B cell (primary cell): ENCODE data around the gene THSD4. TPM values are rescaled to one million over a fixed set of nuclear protein-coding genes. Genes with fewer than 3 reads are reported as not detected.

Experiments used
- ATAC-seq: fragments of 200-7000 bp; cut with Tn5 transposase; one replicate; pipeline ENCODE4 v1.10.0; 2021; ENCODE audit warnings: low read depth, mild to moderate bottlenecking, moderate number of reproducible peaks, moderate library complexity
- CTCF ChIA-PET: fragments of 350-600 bp; sonication (Branson Sonifier 250); formaldehyde crosslinking; loops from one replicate; lab custom pipeline; 2021; ENCODE audit warnings: antibody characterized with exemption, inconsistent platforms; lab: Charles Lee
- POLR2A ChIA-PET: fragments of 350-600 bp; sonication (Branson Sonifier 250); formaldehyde crosslinking; loops from one replicate; lab custom pipeline; 2021; ENCODE audit warnings: antibody characterized with exemption; lab: Charles Lee
- DNase-seq: peaks from one replicate; pipeline ENCODE4 v3.0.0; 2013
- H2AFZ ChIP-seq: 2 replicates; pipeline ENCODE4 v1.6.1; 2012; ENCODE audit warnings: mild to moderate bottlenecking, low read depth, low read length; ENCODE audit not compliant: insufficient read depth, poor library complexity, severe bottlenecking
- H3K27ac ChIP-seq, 2 donors: 1 replicate in 1 of 2; 2 replicates in 1 of 2; pipeline ENCODE4 v1.5.1; 2012 to 2013; ENCODE audit warnings: low read length in 2 of 2, mild to moderate bottlenecking in 2 of 2, moderate library complexity in 1 of 2
- H3K27me3 ChIP-seq, 4 experiments: fragments of 200-600 bp in 1 of 4; sonication (generic) in 1 of 4; replicated peaks in 1 of 4; 1 replicate in 2 of 4; 2 replicates in 2 of 4; pipeline versions ENCODE4 v1.6.1 to v1.7.0; 2013 to 2016; ENCODE audit warnings: low read length in 3 of 4, mild to moderate bottlenecking in 2 of 4, mixed read lengths in 1 of 4, moderate library complexity in 1 of 4; ENCODE audit not compliant: insufficient read depth in 4 of 4, control insufficient read depth in 3 of 4; ENCODE audit errors: control extremely low read depth in 1 of 4
- H3K36me3 ChIP-seq, 2 experiments: replicated peaks in 1 of 2; 1 replicate in 1 of 2; 2 replicates in 1 of 2; pipeline versions ENCODE4 v1.6.1 to v1.7.1; 2013; ENCODE audit warnings: low read length in 1 of 2; ENCODE audit not compliant: insufficient read depth in 2 of 2, control insufficient read depth in 1 of 2; ENCODE audit errors: control extremely low read depth in 1 of 2, extremely low read depth in 1 of 2
- H3K4me1 ChIP-seq, 2 donors: fragments of 200-600 bp in 1 of 2; sonication (generic) in 1 of 2; 1 replicate in 1 of 2; 2 replicates in 1 of 2; pipeline versions ENCODE4 v1.5.1 to v1.6.1; 2013 to 2017; ENCODE audit warnings: low read length in 2 of 2; ENCODE audit not compliant: control insufficient read depth in 2 of 2, insufficient read depth in 2 of 2
- H3K4me2 ChIP-seq: replicated peaks from 2 replicates; pipeline ENCODE3; 2012; ENCODE audit warnings: mild to moderate bottlenecking, low read depth, low read length; ENCODE audit not compliant: poor library complexity, severe bottlenecking
- H3K4me3 ChIP-seq, 5 experiments: fragments of 200-600 bp in 1 of 5; sonication (generic) in 1 of 5; 1 replicate in 3 of 5; 2 replicates in 2 of 5; pipeline versions ENCODE4 v1.5.1 to v1.7.0; 2011 to 2016; ENCODE audit warnings: low read length in 4 of 5, mild to moderate bottlenecking in 4 of 5, low read depth in 2 of 5, control low read depth in 1 of 5, moderate library complexity in 1 of 5; ENCODE audit not compliant: insufficient read depth in 1 of 5; ENCODE audit errors: control extremely low read depth in 1 of 5, extremely low read depth in 1 of 5
- H3K79me2 ChIP-seq: fragments of 200-600 bp; sonication (generic); one replicate; pipeline ENCODE4 v1.6.0; 2016; ENCODE audit warnings: low read length; ENCODE audit not compliant: control insufficient read depth, insufficient read depth
- H3K9ac ChIP-seq: fragments of 200-600 bp; sonication (generic); 2 replicates; pipeline ENCODE4 v1.6.1; 2017; ENCODE audit warnings: mild to moderate bottlenecking, low read length, moderate library complexity
- H3K9me3 ChIP-seq, 3 donors: one replicate each; pipeline versions ENCODE4 v1.6.1 to v1.7.1; 2013; ENCODE audit warnings: low read length in 2 of 3; ENCODE audit not compliant: control insufficient read depth in 2 of 3, insufficient read depth in 1 of 3; ENCODE audit errors: control extremely low read depth in 1 of 3
- H4K20me1 ChIP-seq: 2 replicates; pipeline ENCODE4 v1.6.0; 2012; ENCODE audit warnings: mild to moderate bottlenecking, low read length; ENCODE audit not compliant: insufficient read depth, control insufficient read depth, poor library complexity, severe bottlenecking
- H3K27ac Mint-ChIP-seq: one replicate; pipeline ENCODE4 v1.8.0; 2021; ENCODE audit warnings: mixed read lengths
- H3K27me3 Mint-ChIP-seq: one replicate; pipeline ENCODE4 v1.8.0; 2021; ENCODE audit warnings: mixed read lengths
- H3K4me1 Mint-ChIP-seq: one replicate; pipeline ENCODE4 v1.8.0; 2021; ENCODE audit warnings: mixed read lengths
- H3K4me3 Mint-ChIP-seq: one replicate; pipeline ENCODE4 v1.8.0; 2021; ENCODE audit warnings: mixed read lengths
- H3K9me3 Mint-ChIP-seq: one replicate; pipeline ENCODE4 v1.8.0; 2022; ENCODE audit warnings: mixed read lengths; ENCODE audit not compliant: insufficient read depth
- EZH2 ChIP-seq: IDR thresholded peaks from 2 replicates; pipeline ENCODE4 v1.6.1; 2012; ENCODE audit warnings: borderline replicate concordance, low read depth, mild to moderate bottlenecking, moderate library complexity, low read length; ENCODE audit not compliant: insufficient read depth, poor library complexity, severe bottlenecking
- WGBS: methylation state at CpG from one replicate; pipeline ENCODE4 v1.1.5; 2013; ENCODE audit warnings: missing lambda C conversion rate; ENCODE audit not compliant: insufficient coverage; 5-methylcytosine and 5-hydroxymethylcytosine counted together
- intact Hi-C: fragments of 100-400 bp; cut with micrococcal nuclease; formaldehyde crosslinking; loops from one replicate; pipeline ENCODE4 v1.10.0; 2022
- polyA plus RNA-seq: library from polyadenylated mRNA; depleted of rRNA; stranded (reverse); fragments of >200 nt; gene quantifications from 2 replicates; pipeline ENCODE4 v1.2.3, GENCODE V29; 2012
- total RNA-seq, 2 donors: library from RNA; stranded (reverse); fragments of 120-200 nt in 1 of 2; gene quantifications; 1 replicate in 1 of 2; 2 replicates in 1 of 2; pipeline versions ENCODE4 v1.2.3 to v1.2.4, GENCODE V29; 2013 to 2022
- TF ChIP-seq, protein P1 (sequence below): fragments of 200-600 bp; IDR thresholded peaks from one replicate; pipeline ENCODE4 v1.8.0; 2022; ENCODE audit warnings: antibody characterized with exemption, mild to moderate bottlenecking

THSD4 gene
- total and polyA plus RNA-seq, 2 donors (not counting 1 experiment from before 2014, with no cell fraction given): not detected

DNA sequence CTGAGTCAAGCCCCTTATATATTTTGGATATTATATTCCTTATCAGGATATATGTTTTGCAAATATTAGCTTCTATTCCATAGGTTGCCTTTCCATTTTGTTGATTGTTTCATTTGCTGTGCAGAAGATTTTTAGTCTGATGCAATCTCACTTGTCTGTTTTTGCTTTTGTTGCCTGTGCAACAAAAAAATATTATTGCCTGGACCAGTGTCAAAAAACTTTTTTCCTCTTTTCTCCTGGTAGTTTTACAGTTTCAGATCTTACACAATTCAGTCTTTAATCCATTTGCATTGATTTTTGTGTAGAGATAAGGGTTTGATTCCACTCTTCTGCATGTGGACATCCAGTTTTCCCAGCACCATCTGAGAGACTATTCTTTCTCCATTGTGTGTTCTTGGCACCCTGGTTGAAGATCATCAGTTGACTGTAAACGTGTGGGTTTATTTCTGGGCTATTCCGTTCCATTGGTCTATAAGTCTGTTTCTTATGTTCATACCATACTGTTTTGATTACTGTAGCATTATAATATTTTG lies 466.2 kb downstream of the THSD4 start:
- peaks cover 0 to 12% (median 0%) of the 10 kb centered on the region in 3 donors for H3K9me3 ChIP-seq
- H3K4me3 ChIP-seq: no peak overlapping the region
- H3K4me2 ChIP-seq: no peak overlapping the region
- H3K36me3 ChIP-seq: no peaks in the 10 kb centered on the region
- Mint-ChIP-seq H3K27ac (no peak overlapping the region), H3K9me3 (peaks cover 9% of the 10 kb centered on the region), H3K27me3 (peaks cover 11% of the 10 kb centered on the region), H3K4me3 (no peak overlapping the region), H3K4me1 (no peaks in the 10 kb centered on the region)
- POLR2A ChIA-PET: no interaction called here
- H3K4me1 ChIP-seq: no peaks in the 10 kb centered on the region
- H3K27me3 ChIP-seq: no peaks in the 10 kb centered on the region
- CTCF ChIA-PET: no interaction called here
- H2AFZ ChIP-seq: no peak overlapping the region
- H4K20me1 ChIP-seq: no peaks in the 10 kb centered on the region
- ATAC-seq (no peak), DNase-seq (no peak)
- TF ChIP-seq EZH2: no peak
- TF ChIP-seq, protein P1, sequence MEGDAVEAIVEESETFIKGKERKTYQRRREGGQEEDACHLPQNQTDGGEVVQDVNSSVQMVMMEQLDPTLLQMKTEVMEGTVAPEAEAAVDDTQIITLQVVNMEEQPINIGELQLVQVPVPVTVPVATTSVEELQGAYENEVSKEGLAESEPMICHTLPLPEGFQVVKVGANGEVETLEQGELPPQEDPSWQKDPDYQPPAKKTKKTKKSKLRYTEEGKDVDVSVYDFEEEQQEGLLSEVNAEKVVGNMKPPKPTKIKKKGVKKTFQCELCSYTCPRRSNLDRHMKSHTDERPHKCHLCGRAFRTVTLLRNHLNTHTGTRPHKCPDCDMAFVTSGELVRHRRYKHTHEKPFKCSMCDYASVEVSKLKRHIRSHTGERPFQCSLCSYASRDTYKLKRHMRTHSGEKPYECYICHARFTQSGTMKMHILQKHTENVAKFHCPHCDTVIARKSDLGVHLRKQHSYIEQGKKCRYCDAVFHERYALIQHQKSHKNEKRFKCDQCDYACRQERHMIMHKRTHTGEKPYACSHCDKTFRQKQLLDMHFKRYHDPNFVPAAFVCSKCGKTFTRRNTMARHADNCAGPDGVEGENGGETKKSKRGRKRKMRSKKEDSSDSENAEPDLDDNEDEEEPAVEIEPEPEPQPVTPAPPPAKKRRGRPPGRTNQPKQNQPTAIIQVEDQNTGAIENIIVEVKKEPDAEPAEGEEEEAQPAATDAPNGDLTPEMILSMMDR: no peak
- intact Hi-C loops: no loop called here
- no peak overlapping the region for H3K9ac ChIP-seq
- H3K27ac ChIP-seq: no peak overlapping the region
- WGBS: no CpG with 5 or more reads among the region's 2 CpGs
- H3K79me2 ChIP-seq: no peaks in the 10 kb centered on the region

DNA sequence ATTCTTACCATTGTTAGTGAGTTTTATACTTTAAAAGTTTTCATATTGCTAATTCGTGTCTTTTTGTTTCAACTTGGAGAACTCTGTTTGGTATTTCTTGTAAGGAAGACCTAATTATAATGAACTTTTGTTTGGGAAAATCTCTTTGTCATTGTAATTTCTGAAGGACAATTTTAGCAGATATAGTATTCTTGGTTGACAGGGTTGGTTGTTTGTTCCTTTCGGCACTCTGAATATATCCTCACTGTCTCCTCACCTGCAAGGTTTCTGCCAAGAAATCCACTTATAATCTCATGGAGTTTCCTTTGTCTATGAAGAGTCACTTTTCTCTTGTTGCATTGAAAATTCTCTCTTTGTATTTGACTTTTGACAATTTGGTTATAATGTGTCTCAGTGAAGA lies 469.9 kb downstream of the THSD4 start:
- ATAC-seq (no peak), DNase-seq (no peak)
- H3K27ac ChIP-seq: no peak overlapping the region
- H3K36me3 ChIP-seq: no peaks in the 10 kb centered on the region
- H3K27ac Mint-ChIP-seq: no peak overlapping the region
- H3K4me2 ChIP-seq: no peak overlapping the region
- H2AFZ ChIP-seq: no peak overlapping the region
- H3K4me3 ChIP-seq: no peak overlapping the region
- ChIA-PET POLR2A (no interaction called here), CTCF (no interaction called here)
- peaks cover 22% of the 10 kb centered on the region for H3K27me3 Mint-ChIP-seq
- no peaks in the 10 kb centered on the region for H3K79me2 ChIP-seq
- no peak overlapping the region for H3K9ac ChIP-seq
- no peak for TF ChIP-seq EZH2
- WGBS: no CpG with 5 or more reads among the region's 2 CpGs
- intact Hi-C loops: no loop called here
- no peak overlapping the region for H3K4me3 Mint-ChIP-seq
- no peaks in the 10 kb centered on the region for H4K20me1 ChIP-seq
- H3K4me1 ChIP-seq: no peaks in the 10 kb centered on the region
- H3K9me3 ChIP-seq: peaks cover 0 to 15% (median 0%) of the 10 kb centered on the region in 3 donors
- peaks cover 9% of the 10 kb centered on the region for H3K9me3 Mint-ChIP-seq
- no peaks in the 10 kb centered on the region for H3K27me3 ChIP-seq
- no peaks in the 10 kb centered on the region for H3K4me1 Mint-ChIP-seq
